ENCODE data around the gene TRAPPC4.
A peak's percentile ranks its signal among the peaks of the same experiment; 100 is the strongest.

TRAPPC4 gene

GRCh38 chr11:119044708-119045107 is 26.1 kb downstream of the TRAPPC4 start:
- H3K14ac ChIP-seq (ENCODE audit: low read length): no peak overlapping the region
- no peak overlapping the region for H3K9ac ChIP-seq (ENCODE audit: low read depth, low read length, poor library complexity)
- H4K91ac ChIP-seq (ENCODE audit: low read depth, low read length, poor library complexity): no peak overlapping the region
- H3K4me1 ChIP-seq (ENCODE audit: control insufficient read depth in 2 of 2, insufficient read depth in 1 of 2, low read depth in 1 of 2, low read length in 2 of 2): peaks cover 0 to 2% of the 10 kb centered on the region in 2 donors
- H3K9me3 ChIP-seq (replicated peaks in 1 of 2; ENCODE audit: control insufficient read depth in 2 of 2, insufficient read depth in 1 of 2, low read depth in 1 of 2, low read length in 2 of 2): no peaks in the 10 kb centered on the region
- peaks cover 3% of the 10 kb centered on the region for H3K79me1 ChIP-seq (ENCODE audit: low read depth, low read length)
- no peak overlapping the region for H2AK5ac ChIP-seq (ENCODE audit: low read depth, low read length)
- no CpG with 5 or more reads among the region's 6 CpGs for WGBS, 2 donors (ENCODE audit: extremely low coverage in 2 of 2, insufficient read length in 2 of 2, insufficient replicate concordance in 1 of 2)
- no peak overlapping the region for H2BK5ac ChIP-seq (ENCODE audit: low read length)
- H2BK15ac ChIP-seq (ENCODE audit: low read length): no peak overlapping the region
- no peak overlapping the region for H2AFZ ChIP-seq (ENCODE audit: low read length)
- H3K27me3 ChIP-seq (ENCODE audit: control insufficient read depth in 3 of 3, insufficient read depth in 3 of 3, low read depth in 1 of 3, low read length in 3 of 3): no peaks in the 10 kb centered on the region
- H3K4ac ChIP-seq (ENCODE audit: low read length): no peak overlapping the region
- H3K36me3 ChIP-seq (replicated peaks in 1 of 2; ENCODE audit: control insufficient read depth in 2 of 2, insufficient read depth in 2 of 2, low read length in 2 of 2): peaks cover 42 to 54% of the 10 kb centered on the region in 2 donors
- H4K8ac ChIP-seq (ENCODE audit: low read depth, low read length): no peak overlapping the region
- H2BK120ac ChIP-seq (ENCODE audit: low read depth, low read length): no peak overlapping the region
- no peak for DNase-seq (ENCODE audit: low spot score)
- no peak overlapping the region for H3K18ac ChIP-seq (ENCODE audit: low read length)
- no peak overlapping the region for H3K23ac ChIP-seq (ENCODE audit: low read depth, low read length, poor library complexity)
- no peak overlapping the region for H2BK12ac ChIP-seq (ENCODE audit: low read length)
- no peak overlapping the region for H3K4me3 ChIP-seq (ENCODE audit: low read length in 2 of 2)
- H3K27ac ChIP-seq (replicated peaks; ENCODE audit: low read length): no peak overlapping the region
- no peak overlapping the region for H3K4me2 ChIP-seq (ENCODE audit: insufficient read depth, low read length, poor library complexity, severe bottlenecking)

- H4K91ac ChIP-seq (ENCODE audit: low read depth, low read length, poor library complexity): no peak overlapping the region
- H2BK5ac ChIP-seq (ENCODE audit: low read length): no peak overlapping the region
- H3K27ac ChIP-seq (replicated peaks; ENCODE audit: low read length): no peak overlapping the region
- peak overlapping the region; percentile 15 for H3K14ac ChIP-seq (ENCODE audit: low read length)
- no peak overlapping the region for H3K23ac ChIP-seq (ENCODE audit: low read depth, low read length, poor library complexity)
- H3K18ac ChIP-seq (ENCODE audit: low read length): no peak overlapping the region
- H2AFZ ChIP-seq (ENCODE audit: low read length): no peak overlapping the region
- no peak overlapping the region for H3K4me2 ChIP-seq (ENCODE audit: insufficient read depth, low read length, poor library complexity, severe bottlenecking)
- H2BK120ac ChIP-seq (ENCODE audit: low read depth, low read length): no peak overlapping the region
- H3K4me1 ChIP-seq (ENCODE audit: control insufficient read depth in 2 of 2, insufficient read depth in 1 of 2, low read depth in 1 of 2, low read length in 2 of 2): no peaks in the 10 kb centered on the region
- no CpG with 5 or more reads among the region's 6 CpGs for WGBS, 2 donors (ENCODE audit: extremely low coverage in 2 of 2, insufficient read length in 2 of 2, insufficient replicate concordance in 1 of 2)
- H4K8ac ChIP-seq (ENCODE audit: low read depth, low read length): no peak overlapping the region
- no peak overlapping the region for H3K4ac ChIP-seq (ENCODE audit: low read length)
- H3K4me3 ChIP-seq (ENCODE audit: low read length in 2 of 2): peak overlapping the region in 1 of 2 donors; percentile 19
- no peak overlapping the region for H2AK5ac ChIP-seq (ENCODE audit: low read depth, low read length)
- H3K36me3 ChIP-seq (replicated peaks in 1 of 2; ENCODE audit: control insufficient read depth in 2 of 2, insufficient read depth in 2 of 2, low read length in 2 of 2): peaks cover 53 to 72% of the 10 kb centered on the region in 2 donors
- H2BK15ac ChIP-seq (ENCODE audit: low read length): no peak overlapping the region
- no peak for DNase-seq (ENCODE audit: low spot score)
- no peaks in the 10 kb centered on the region for H3K9me3 ChIP-seq (replicated peaks in 1 of 2; ENCODE audit: control insufficient read depth in 2 of 2, insufficient read depth in 1 of 2, low read depth in 1 of 2, low read length in 2 of 2)
- no peaks in the 10 kb centered on the region for H3K27me3 ChIP-seq (ENCODE audit: control insufficient read depth in 3 of 3, insufficient read depth in 3 of 3, low read depth in 1 of 3, low read length in 3 of 3)
- no peak overlapping the region for H2BK12ac ChIP-seq (ENCODE audit: low read length)
- H3K9ac ChIP-seq (ENCODE audit: low read depth, low read length, poor library complexity): no peak overlapping the region
- H3K79me1 ChIP-seq (ENCODE audit: low read depth, low read length): peaks cover 3% of the 10 kb centered on the region
These were observed 27.9 kb downstream of the TRAPPC4 start for GRCh38 chr11:119046489-119046888.

GRCh38 chr11:119047205-119047604 is 28.6 kb downstream of the TRAPPC4 start:
- no peak overlapping the region for H4K91ac ChIP-seq (ENCODE audit: low read depth, low read length, poor library complexity)
- no peak overlapping the region for H2BK5ac ChIP-seq (ENCODE audit: low read length)
- H2AK5ac ChIP-seq (ENCODE audit: low read depth, low read length): no peak overlapping the region
- no peak overlapping the region for H3K14ac ChIP-seq (ENCODE audit: low read length)
- no peak overlapping the region for H3K4me2 ChIP-seq (ENCODE audit: insufficient read depth, low read length, poor library complexity, severe bottlenecking)
- no peaks in the 10 kb centered on the region for H3K4me1 ChIP-seq (ENCODE audit: control insufficient read depth in 2 of 2, insufficient read depth in 1 of 2, low read depth in 1 of 2, low read length in 2 of 2)
- H3K27ac ChIP-seq (replicated peaks; ENCODE audit: low read length): no peak overlapping the region
- no peaks in the 10 kb centered on the region for H3K9me3 ChIP-seq (replicated peaks in 1 of 2; ENCODE audit: control insufficient read depth in 2 of 2, insufficient read depth in 1 of 2, low read depth in 1 of 2, low read length in 2 of 2)
- DNase-seq (ENCODE audit: low spot score): no peak
- H4K8ac ChIP-seq (ENCODE audit: low read depth, low read length): no peak overlapping the region
- H3K4ac ChIP-seq (ENCODE audit: low read length): no peak overlapping the region
- H2BK120ac ChIP-seq (ENCODE audit: low read depth, low read length): no peak overlapping the region
- H3K9ac ChIP-seq (ENCODE audit: low read depth, low read length, poor library complexity): no peak overlapping the region
- H3K4me3 ChIP-seq (ENCODE audit: low read length in 2 of 2): no peak overlapping the region
- no peak overlapping the region for H3K18ac ChIP-seq (ENCODE audit: low read length)
- WGBS, 2 donors (ENCODE audit: extremely low coverage in 2 of 2, insufficient read length in 2 of 2, insufficient replicate concordance in 1 of 2): no CpG with 5 or more reads among the region's 6 CpGs
- H3K36me3 ChIP-seq (replicated peaks in 1 of 2; ENCODE audit: control insufficient read depth in 2 of 2, insufficient read depth in 2 of 2, low read length in 2 of 2): peaks cover 60 to 79% of the 10 kb centered on the region in 2 donors
- H3K23ac ChIP-seq (ENCODE audit: low read depth, low read length, poor library complexity): no peak overlapping the region
- H3K79me1 ChIP-seq (ENCODE audit: low read depth, low read length): peaks cover 4% of the 10 kb centered on the region
- no peaks in the 10 kb centered on the region for H3K27me3 ChIP-seq (ENCODE audit: control insufficient read depth in 3 of 3, insufficient read depth in 3 of 3, low read depth in 1 of 3, low read length in 3 of 3)
- no peak overlapping the region for H2BK12ac ChIP-seq (ENCODE audit: low read length)
- H2BK15ac ChIP-seq (ENCODE audit: low read length): no peak overlapping the region
- no peak overlapping the region for H2AFZ ChIP-seq (ENCODE audit: low read length)

GRCh38 chr11:119048644-119049043 is 30.1 kb downstream of the TRAPPC4 start:
- Histone ChIP-seq H3K4me1 (ENCODE audit: control insufficient read depth in 2 of 2, insufficient read depth in 1 of 2, low read depth in 1 of 2, low read length in 2 of 2) (no peaks in the 10 kb centered on the region), H3K9me3 (replicated peaks in 1 of 2; ENCODE audit: control insufficient read depth in 2 of 2, insufficient read depth in 1 of 2, low read depth in 1 of 2, low read length in 2 of 2) (no peaks in the 10 kb centered on the region), H2AK5ac (ENCODE audit: low read depth, low read length) (no peak overlapping the region), H2BK15ac (ENCODE audit: low read length) (no peak overlapping the region), H3K27me3 (ENCODE audit: control insufficient read depth in 3 of 3, insufficient read depth in 3 of 3, low read depth in 1 of 3, low read length in 3 of 3) (no peaks in the 10 kb centered on the region), H2BK5ac (ENCODE audit: low read length) (no peak overlapping the region), H3K14ac (ENCODE audit: low read length) (no peak overlapping the region), H3K9ac (ENCODE audit: low read depth, low read length, poor library complexity) (no peak overlapping the region), H2BK12ac (ENCODE audit: low read length) (no peak overlapping the region), H3K27ac (replicated peaks; ENCODE audit: low read length) (no peak overlapping the region), H4K91ac (ENCODE audit: low read depth, low read length, poor library complexity) (no peak overlapping the region), H3K4me2 (ENCODE audit: insufficient read depth, low read length, poor library complexity, severe bottlenecking) (no peak overlapping the region), H2AFZ (ENCODE audit: low read length) (no peak overlapping the region), H3K23ac (ENCODE audit: low read depth, low read length, poor library complexity) (no peak overlapping the region), H3K36me3 (replicated peaks in 1 of 2; ENCODE audit: control insufficient read depth in 2 of 2, insufficient read depth in 2 of 2, low read length in 2 of 2) (peaks cover 70 to 93% of the 10 kb centered on the region in 2 donors), H3K79me1 (ENCODE audit: low read depth, low read length) (peaks cover 4% of the 10 kb centered on the region), H3K18ac (ENCODE audit: low read length) (no peak overlapping the region), H4K8ac (ENCODE audit: low read depth, low read length) (no peak overlapping the region), H2BK120ac (ENCODE audit: low read depth, low read length) (no peak overlapping the region), H3K4me3 (ENCODE audit: low read length in 2 of 2) (no peak overlapping the region), H3K4ac (ENCODE audit: low read length) (no peak overlapping the region)
- no CpG with 5 or more reads among the region's 9 CpGs for WGBS, 2 donors (ENCODE audit: extremely low coverage in 2 of 2, insufficient read length in 2 of 2, insufficient replicate concordance in 1 of 2)
- DNase-seq (ENCODE audit: low spot score): no peak
